ENCODE data around the gene PARPBP.

- no peak for TF ChIP-seq CTCF (IDR thresholded peaks at IDR 0.05)
- TF ChIP-seq POLR2A (IDR thresholded peaks at IDR 0.05), result no peak
- TF ChIP-seq POLR2AphosphoS5 (IDR thresholded peaks at IDR 0.05), result no peak
Measured at GRCh38 chr12:102220736-102221135, 100.8 kb downstream of the PARPBP start.
